OCI-LY3 (cell line): ENCODE data around the gene DDX20.

Experiments
- CTCF ChIP-seq: fragments of 200-600, 300-600 bp; sonication (generic); IDR thresholded peaks from 2 replicates; pipeline ENCODE4 v1.5.1; 2014; ENCODE audit warnings: antibody characterized with exemption, low read length, low read depth
- EZH2phosphoT487 ChIP-seq: fragments of 200-600 bp; shearing (Covaris generic); IDR thresholded peaks from 2 replicates; pipeline ENCODE4 v1.6.1; 2018; ENCODE audit warnings: antibody characterized with exemption, mixed run types, low read depth

- no peak for TF ChIP-seq CTCF
- no peak for TF ChIP-seq EZH2phosphoT487
These were observed 31.0 kb downstream of the DDX20 start for GRCh38 chr1:111786669-111787207.
